Skeletal muscle tissue (tissue), 4 donors: ENCODE measurements around the gene ADIPOR1. TPM values are rescaled to one million over a fixed set of nuclear protein-coding genes. Genes with fewer than 3 reads are reported as not detected.
"Not testable (repeated sequence)": the region's sequence is repeated elsewhere in the genome, so short reads cannot be mapped to it uniquely, and the experiment has no call there.

ENCODE experiments used
- H3K27ac ChIP-seq: one replicate; pipeline ENCODE4 v1.7.0; 2013; ENCODE audit warnings: mild to moderate bottlenecking, low read depth, low read length, inconsistent platforms
- H3K27me3 ChIP-seq, 3 donors: one replicate each; pipeline ENCODE4 v1.7.0; 2013; ENCODE audit warnings: low read length in 3 of 3; ENCODE audit not compliant: control insufficient read depth in 3 of 3, insufficient read depth in 3 of 3
- H3K36me3 ChIP-seq, 3 donors: one replicate each; pipeline ENCODE4 v1.7.0; 2013; ENCODE audit warnings: low read length in 3 of 3; ENCODE audit not compliant: control insufficient read depth in 3 of 3, insufficient read depth in 3 of 3
- H3K4me1 ChIP-seq, 3 donors: one replicate each; pipeline ENCODE4 v1.7.0; 2013; ENCODE audit warnings: low read length in 3 of 3, mild to moderate bottlenecking in 3 of 3; ENCODE audit not compliant: control insufficient read depth in 3 of 3, insufficient read depth in 3 of 3
- H3K4me3 ChIP-seq, 3 donors: one replicate each; pipeline ENCODE4 v1.7.0; 2013; ENCODE audit warnings: low read length in 3 of 3
- H3K9ac ChIP-seq, 3 donors: one replicate each; pipeline ENCODE4 v1.7.0; 2013; ENCODE audit warnings: low read length in 3 of 3, mild to moderate bottlenecking in 3 of 3, moderate library complexity in 2 of 3, low read depth in 1 of 3
- H3K9me3 ChIP-seq, 3 donors: one replicate each; pipeline ENCODE4 v1.7.0; 2013; ENCODE audit warnings: low read length in 3 of 3; ENCODE audit not compliant: control insufficient read depth in 3 of 3
- total RNA-seq: library from RNA; depleted of rRNA; stranded (reverse); fragments of >200 nt; gene quantifications from one replicate; pipeline ENCODE4 v1.2.3, GENCODE V29; 2014
- donor health status: Osteomylitis.

Gene ADIPOR1
- total RNA-seq, 1 donor from 2014 or later = 96.6 TPM

DNA sequence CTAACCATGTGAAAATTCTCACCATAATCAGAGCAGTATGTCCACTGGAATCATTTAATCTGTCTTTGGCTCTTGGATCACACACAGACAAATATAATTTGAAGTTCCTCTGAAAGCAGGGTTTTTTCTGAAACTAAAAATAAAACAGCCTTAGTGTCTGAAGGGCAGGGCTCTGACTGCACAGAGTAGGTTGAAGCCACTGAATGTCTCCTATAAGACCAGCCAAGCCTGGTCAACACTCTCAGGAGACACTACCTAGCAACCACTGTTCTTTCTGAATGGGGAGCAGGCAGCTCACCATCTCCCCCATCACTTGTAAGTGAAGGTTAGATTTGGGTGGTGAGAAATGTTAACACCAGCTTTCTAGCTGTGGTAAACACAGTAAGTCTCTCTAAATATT, 33.0 kb upstream of the ADIPOR1 start:
- Histone ChIP-seq H3K9me3 (no peaks in the 10 kb centered on the region), H3K4me3 (no peak overlapping the region), H3K36me3 (no peaks in the 10 kb centered on the region), H3K9ac (no peak overlapping the region), H3K27ac (no peak overlapping the region), H3K4me1 (no peaks in the 10 kb centered on the region), H3K27me3 (peaks cover 0 to 4% (median 0%) of the 10 kb centered on the region in 3 donors)

GRCh38 chr1:202989879-202990278, 31.8 kb upstream of the ADIPOR1 start:
- H3K27ac ChIP-seq = no peak overlapping the region
- H3K4me1 ChIP-seq = no peaks in the 10 kb centered on the region
- H3K9ac ChIP-seq = no peak overlapping the region
- peaks cover 0 to 4% (median 0%) of the 10 kb centered on the region in 3 donors for H3K27me3 ChIP-seq
- H3K36me3 ChIP-seq = no peaks in the 10 kb centered on the region
- no peaks in the 10 kb centered on the region for H3K9me3 ChIP-seq
- no peak overlapping the region for H3K4me3 ChIP-seq

DNA sequence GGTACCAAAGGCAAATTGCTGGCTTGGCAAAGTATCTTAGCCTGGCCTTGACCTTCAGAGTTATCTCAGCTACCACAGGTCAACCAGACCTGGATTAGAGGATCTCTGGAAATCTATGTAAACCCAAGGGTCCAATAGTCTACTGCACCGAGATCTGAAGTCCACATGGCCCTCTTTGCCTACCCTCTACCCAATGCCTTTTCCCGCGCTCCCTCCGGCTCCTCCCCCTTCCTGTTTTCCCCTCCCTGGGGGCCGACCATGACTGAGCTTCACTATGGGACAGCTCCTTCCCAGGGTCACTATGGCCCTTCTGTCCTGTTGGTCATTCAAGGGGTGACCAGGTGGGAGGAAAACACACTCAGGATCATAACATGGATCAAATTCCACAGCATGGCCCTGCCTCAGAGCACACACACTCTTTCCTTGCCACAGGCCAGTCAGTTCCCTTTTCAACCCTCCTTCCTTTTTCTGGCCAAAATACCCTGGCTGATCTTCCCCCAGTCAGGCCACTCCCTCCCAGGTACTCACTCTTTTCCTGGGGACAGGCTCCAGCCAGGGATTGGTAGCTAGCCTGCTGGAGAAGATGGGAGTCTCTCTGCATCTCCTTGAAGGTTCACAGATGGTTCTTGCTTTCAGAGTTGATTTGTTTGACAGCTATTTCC, 29.9 kb upstream of the ADIPOR1 start:
- H3K4me1 ChIP-seq = no peaks in the 10 kb centered on the region
- no peaks in the 10 kb centered on the region for H3K9me3 ChIP-seq
- H3K4me3 ChIP-seq = no peak overlapping the region
- H3K27me3 ChIP-seq = peaks cover 0 to 4% (median 0%) of the 10 kb centered on the region in 3 donors
- H3K9ac ChIP-seq = no peak overlapping the region
- H3K36me3 ChIP-seq = no peaks in the 10 kb centered on the region
- no peak overlapping the region for H3K27ac ChIP-seq

DNA sequence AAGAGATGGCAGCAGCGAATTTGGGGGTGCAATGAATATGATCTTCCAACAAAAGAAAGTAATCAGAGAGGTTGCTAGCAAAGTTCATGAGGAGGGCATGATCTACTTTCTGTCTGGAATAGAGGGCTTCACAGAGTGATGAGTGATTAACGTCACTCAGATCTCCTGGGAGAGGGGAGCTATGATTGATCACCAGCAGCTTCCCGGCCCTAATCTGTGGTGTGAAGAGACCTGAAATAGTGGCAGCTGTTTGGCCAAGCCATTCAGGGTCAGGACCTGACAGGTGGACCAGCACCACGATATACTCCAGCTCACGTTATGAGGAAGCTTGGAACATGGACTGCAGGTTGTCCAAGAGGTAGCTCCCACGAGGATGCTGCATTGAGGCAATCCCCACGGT, 29.1 kb upstream of the ADIPOR1 start:
- Histone ChIP-seq H3K27ac (no peak overlapping the region), H3K9me3 (no peaks in the 10 kb centered on the region), H3K9ac (no peak overlapping the region), H3K27me3 (peaks cover 0 to 4% (median 0%) of the 10 kb centered on the region in 3 donors), H3K4me3 (no peak overlapping the region), H3K4me1 (no peaks in the 10 kb centered on the region), H3K36me3 (no peaks in the 10 kb centered on the region)

DNA sequence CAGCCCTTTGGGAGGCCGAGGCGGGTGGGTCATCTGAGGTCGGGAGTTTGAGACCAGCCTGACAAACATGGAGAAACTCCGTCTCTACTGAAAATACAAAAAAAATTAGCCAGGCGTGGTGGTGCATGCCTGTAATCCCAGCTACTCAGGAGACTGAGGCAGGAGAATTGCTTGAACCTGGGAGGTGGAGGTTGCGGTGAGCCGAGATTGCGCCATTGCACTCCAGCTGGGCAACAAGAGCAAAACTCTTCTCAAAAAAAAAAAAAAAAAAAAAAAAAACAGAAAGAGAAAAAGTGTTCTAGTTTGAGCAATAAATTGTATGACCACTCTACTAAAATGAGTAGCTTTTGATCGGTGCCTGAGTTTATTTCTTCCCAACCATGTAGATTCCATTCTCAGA, 28.0 kb upstream of the ADIPOR1 start:
- H3K4me3 ChIP-seq, H3K27ac ChIP-seq, H3K4me1 ChIP-seq, H3K27me3 ChIP-seq, H3K9ac ChIP-seq, H3K36me3 ChIP-seq, H3K9me3 ChIP-seq: not testable (repeated sequence)

- no peaks in the 10 kb centered on the region for H3K27me3 ChIP-seq
Measured at GRCh38 chr1:202982715-202983430, 24.8 kb upstream of the ADIPOR1 start.

DNA sequence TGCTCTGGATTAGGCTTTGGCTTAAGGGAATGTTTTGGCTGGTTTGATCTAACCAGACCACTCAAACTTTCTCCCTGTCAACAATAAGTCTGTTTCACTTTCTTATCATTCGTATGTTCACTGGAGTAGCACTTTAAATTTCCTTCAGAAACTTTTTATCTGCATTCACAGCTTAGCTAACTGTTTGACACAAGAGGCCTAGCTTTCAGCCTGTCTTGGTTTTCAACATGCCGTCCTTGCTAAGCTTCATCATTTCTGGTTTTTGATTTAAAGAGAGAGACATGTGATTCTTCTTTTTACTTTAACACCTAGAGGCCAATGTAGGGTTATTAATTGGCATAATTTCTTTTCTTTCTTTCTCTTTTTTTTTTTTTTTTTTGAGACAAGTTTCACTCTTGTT, 23.8 kb upstream of the ADIPOR1 start:
- no peaks in the 10 kb centered on the region for H3K4me1 ChIP-seq
- H3K27me3 ChIP-seq = peaks cover 0 to 3% (median 0%) of the 10 kb centered on the region in 3 donors
- H3K4me3 ChIP-seq = no peak overlapping the region
- H3K9ac ChIP-seq = no peak overlapping the region
- H3K27ac ChIP-seq = no peak overlapping the region
- H3K9me3 ChIP-seq = no peaks in the 10 kb centered on the region
- H3K36me3 ChIP-seq = no peaks in the 10 kb centered on the region

More at GRCh38 chr1:202982715-202983430, 24.8 kb upstream of the ADIPOR1 start:
- no peaks in the 10 kb centered on the region for H3K4me1 ChIP-seq
- H3K36me3 ChIP-seq = no peaks in the 10 kb centered on the region
- H3K4me3 ChIP-seq = no peak overlapping the region
- H3K27ac ChIP-seq = no peak overlapping the region
- H3K9me3 ChIP-seq = no peaks in the 10 kb centered on the region
- H3K9ac ChIP-seq = no peak overlapping the region

GRCh38 chr1:202979459-202979858, 21.3 kb upstream of the ADIPOR1 start:
- no peak overlapping the region for H3K9ac ChIP-seq
- H3K4me1 ChIP-seq = no peaks in the 10 kb centered on the region
- H3K27ac ChIP-seq = no peak overlapping the region
- peaks cover 0 to 5% (median 3%) of the 10 kb centered on the region in 3 donors for H3K27me3 ChIP-seq
- no peaks in the 10 kb centered on the region for H3K36me3 ChIP-seq
- no peak overlapping the region for H3K4me3 ChIP-seq
- no peaks in the 10 kb centered on the region for H3K9me3 ChIP-seq

GRCh38 chr1:202976633-202977032, 18.5 kb upstream of the ADIPOR1 start:
- peaks cover 0 to 5% (median 3%) of the 10 kb centered on the region in 3 donors for H3K27me3 ChIP-seq
- H3K4me3 ChIP-seq = no peak overlapping the region
- no peaks in the 10 kb centered on the region for H3K4me1 ChIP-seq
- H3K36me3 ChIP-seq = no peaks in the 10 kb centered on the region
- H3K9me3 ChIP-seq = no peaks in the 10 kb centered on the region
- no peak overlapping the region for H3K9ac ChIP-seq
- H3K27ac ChIP-seq = no peak overlapping the region

DNA sequence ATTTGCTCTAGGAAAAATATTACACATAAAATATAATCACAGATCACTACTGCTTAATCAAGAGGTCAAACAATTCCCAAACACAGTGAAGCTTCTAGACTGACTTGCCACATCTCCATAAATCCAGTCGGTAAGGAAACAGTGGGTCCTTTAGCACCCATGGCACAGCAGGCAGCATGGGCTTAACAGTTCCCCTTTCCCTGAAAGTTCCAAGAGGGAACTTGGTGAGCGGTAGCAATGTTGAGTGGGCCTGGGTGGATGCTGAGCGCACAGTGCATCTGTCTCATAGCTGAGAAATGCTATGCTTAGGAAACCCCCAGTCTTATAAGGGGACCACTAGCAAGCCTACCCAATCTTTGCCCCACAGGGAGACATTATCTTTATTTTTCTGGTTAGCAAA, 16.7 kb upstream of the ADIPOR1 start:
- Histone ChIP-seq H3K27ac (no peak overlapping the region), H3K4me3 (no peak overlapping the region), H3K36me3 (no peaks in the 10 kb centered on the region), H3K9ac (no peak overlapping the region), H3K9me3 (no peaks in the 10 kb centered on the region), H3K4me1 (no peaks in the 10 kb centered on the region), H3K27me3 (peaks cover 0 to 5% (median 3%) of the 10 kb centered on the region in 3 donors)
